AG09319 (cell line): ENCODE data around the gene HECTD4.

Experiments used
- DNase-seq: peaks from one replicate; pipeline ENCODE4 v3.0.0-alpha.2; 2010; ENCODE audit warnings: low read depth; ENCODE audit errors: extremely low read depth
- TF ChIP-seq, protein P1 (sequence below): IDR thresholded peaks from 2 replicates; pipeline ENCODE4 v1.5.1; 2011; ENCODE audit warnings: low read depth, mild to moderate bottlenecking, inconsistent platforms, low read length, moderate library complexity

The HECTD4 gene

DNA sequence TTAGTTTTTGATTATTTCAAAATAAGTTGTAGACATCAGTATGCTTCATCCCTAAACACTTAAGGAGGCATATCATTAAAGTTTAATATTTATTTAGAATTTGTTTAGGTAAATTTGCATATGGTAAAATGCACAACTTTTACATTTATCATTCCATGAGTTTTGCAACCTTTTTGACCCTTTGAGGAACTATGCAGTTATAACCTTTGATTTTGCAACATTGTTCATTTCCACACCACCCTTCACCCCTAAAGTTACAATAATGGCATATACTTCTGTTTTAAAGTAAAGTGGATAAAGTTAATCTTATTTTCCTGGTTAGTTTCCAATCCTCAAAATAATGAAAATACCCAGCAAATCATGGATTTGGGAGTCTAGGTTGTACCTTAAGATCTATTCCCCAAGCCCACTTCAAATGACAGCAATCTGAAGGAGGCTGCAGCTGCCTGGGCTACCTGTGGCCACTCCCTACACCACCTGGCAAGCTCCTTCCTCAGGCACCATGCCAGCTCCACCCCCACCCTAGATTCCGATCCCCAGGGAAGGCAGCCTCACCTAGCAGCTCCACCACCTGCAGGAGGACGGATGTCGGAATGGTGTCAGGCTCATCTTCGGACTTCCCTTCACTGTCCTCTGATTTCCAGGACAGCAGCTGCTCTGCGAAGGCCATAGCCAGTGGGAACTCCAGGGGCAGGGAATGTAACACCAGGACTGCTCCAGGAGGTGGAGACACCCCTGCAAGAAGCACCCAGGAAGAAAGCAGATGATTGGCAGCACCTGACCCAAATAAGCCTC is 191.8 kb downstream of the HECTD4 start:
- TF ChIP-seq, protein P1, sequence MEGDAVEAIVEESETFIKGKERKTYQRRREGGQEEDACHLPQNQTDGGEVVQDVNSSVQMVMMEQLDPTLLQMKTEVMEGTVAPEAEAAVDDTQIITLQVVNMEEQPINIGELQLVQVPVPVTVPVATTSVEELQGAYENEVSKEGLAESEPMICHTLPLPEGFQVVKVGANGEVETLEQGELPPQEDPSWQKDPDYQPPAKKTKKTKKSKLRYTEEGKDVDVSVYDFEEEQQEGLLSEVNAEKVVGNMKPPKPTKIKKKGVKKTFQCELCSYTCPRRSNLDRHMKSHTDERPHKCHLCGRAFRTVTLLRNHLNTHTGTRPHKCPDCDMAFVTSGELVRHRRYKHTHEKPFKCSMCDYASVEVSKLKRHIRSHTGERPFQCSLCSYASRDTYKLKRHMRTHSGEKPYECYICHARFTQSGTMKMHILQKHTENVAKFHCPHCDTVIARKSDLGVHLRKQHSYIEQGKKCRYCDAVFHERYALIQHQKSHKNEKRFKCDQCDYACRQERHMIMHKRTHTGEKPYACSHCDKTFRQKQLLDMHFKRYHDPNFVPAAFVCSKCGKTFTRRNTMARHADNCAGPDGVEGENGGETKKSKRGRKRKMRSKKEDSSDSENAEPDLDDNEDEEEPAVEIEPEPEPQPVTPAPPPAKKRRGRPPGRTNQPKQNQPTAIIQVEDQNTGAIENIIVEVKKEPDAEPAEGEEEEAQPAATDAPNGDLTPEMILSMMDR: no peak

DNA sequence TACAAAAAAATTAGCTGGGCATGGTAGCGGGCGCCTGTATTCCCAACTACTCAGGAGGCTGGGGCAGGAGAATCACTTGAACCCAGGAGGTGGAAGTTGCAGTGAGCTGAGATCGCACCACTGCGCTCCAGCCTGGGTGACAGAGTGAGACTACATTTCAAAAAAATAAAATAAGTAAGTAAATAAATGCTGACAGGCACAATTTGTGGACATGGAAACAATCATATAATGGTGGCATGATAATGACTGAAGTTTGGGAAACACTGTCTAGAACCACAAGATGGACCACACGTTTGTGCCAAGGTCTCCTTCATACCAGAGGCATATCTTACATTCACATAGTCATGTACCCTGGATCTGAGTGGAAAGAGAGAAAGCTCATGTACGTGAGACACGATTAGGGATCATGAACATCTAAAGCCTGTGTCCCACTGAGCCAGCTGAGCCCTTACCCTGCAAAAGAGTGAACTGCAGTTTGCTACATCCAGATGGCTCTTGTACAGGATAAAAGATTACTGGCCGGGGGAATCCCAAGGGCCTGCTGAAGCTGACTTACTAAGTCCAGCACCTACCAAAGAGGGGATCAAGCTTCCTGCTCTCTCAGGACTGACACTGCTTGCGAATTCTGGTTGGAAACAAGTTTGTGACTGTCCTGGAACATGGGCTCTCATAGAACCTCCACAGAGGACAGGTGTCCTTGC is 194.0 kb downstream of the HECTD4 start:
- DNase-seq: no peak
- TF ChIP-seq, protein P1: no peak

More for the DNA sequence above, 191.8 kb downstream of the HECTD4 start:
- DNase-seq: no peak

DNA sequence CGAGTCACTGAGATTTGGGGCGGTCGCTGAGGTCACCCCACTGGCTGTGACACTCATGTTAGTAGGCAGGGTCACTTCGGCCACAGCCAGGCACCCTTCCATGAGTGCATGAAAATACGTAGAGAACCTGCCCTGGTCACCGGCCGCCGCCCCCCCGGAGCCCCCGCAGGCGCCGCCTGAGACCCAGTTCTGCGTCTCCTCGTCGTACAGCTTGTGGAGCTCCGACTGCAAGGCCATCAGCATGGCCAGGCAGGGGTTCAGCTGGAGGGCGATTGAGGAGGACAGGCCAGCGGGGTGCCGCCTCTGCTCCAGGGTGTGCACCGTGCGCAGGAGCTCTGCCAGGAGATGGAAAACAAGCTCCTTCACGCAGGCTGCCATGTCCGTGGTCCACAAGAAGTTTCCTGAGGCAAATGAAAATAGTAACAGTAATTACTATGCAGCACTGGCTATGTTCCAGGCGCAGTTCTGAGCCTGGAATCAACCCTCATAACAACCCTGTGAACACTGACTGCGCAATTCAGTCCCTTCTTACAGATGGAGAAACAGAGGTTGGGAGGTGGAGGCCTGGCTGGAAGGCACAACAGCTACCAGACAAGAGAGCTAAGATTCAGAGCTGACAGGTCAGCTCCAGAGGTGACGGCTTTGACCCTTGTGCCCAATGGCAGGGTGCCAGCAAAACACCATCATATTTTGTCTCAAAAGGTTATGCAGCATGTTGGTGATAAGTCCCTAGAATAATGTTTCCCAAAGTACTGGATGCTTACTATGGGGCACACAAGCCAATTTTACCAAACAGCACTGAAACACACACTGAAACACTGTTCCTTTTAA is 196.9 kb downstream of the HECTD4 start:
- TF ChIP-seq, protein P1: no peak
- no peak for DNase-seq

DNA sequence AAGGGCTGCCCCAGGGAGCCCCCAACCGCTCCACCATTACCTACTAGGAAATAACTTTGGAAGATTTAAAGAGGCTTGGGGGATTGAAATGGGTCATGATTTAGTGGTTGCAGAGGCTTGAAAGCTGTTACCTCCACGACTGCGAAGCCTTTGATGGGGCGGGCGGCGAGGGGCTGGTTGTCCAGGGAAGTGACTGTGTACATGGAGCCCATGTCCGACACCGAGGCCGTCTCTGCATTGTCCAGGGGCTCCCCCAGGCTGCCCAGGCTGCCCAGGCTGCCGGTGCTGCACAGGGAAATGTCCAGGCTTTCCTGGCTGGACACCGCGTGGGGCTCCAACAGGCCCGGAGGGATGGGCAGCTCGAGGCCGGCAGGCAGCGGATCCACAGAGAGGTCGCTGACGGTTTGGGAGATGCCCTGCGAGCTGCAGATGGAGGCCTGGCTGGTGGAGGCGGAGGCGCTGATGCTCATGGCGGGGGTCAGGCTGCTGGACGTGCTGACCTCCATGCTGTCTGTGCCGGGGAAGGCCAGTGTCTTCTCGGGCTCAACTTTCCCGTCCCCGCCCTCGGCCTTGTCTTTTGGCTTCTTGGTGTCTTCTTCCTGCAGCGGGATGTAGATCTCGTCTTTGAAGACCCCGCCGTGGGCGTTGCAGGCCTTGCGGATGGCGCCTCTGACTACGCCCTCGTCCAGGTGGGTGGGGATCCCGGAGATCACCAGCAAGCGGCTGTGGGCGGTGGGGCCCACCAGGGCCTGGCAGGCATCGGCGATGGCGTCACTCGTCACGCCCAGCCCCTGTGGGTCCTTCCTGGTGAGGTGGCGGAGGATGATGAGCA is 198.0 kb downstream of the HECTD4 start:
- TF ChIP-seq, protein P1: no peak
- no peak for DNase-seq

DNA sequence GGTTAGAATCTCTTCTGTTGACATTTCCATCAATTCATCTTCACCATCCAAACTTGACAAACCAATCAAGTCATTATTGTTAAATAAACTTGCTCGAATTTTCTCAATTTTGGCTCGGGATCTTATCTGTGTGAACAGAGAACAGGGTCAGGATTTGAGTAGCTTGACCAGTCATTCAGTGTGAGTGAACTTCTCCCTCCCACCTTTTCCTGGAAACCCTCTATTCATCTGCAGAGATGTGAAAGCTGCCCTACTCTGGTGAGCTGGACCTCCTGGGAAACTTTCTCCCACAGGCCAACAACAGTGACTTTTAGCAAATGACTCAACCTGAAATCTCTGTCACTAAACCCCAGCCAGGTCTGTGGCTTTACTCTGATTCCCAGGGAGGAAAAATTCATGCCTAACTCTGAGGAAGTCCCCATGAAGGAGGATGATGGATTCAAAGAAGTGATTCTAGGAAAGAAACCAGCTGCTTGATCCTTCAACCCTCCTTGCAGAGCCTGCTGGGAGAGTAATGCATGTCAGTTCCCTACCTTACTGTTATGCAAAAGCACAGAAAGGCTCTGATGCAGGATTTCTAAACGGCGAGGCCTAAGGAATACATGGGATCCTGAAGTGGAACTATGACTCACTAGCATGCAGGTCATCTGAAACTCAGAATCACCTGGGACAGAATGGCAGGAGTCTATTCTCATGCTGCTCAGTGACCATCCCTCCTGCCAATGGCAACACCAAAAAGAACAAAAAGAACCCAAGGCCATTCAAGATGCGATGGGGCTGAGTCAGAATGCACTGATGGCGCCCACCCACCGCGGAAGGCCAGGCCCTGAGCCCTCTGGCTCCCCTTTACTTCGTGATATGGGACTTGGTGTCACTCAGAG is 198.8 kb downstream of the HECTD4 start:
- TF ChIP-seq, protein P1: no peak
- DNase-seq: no peak

DNA sequence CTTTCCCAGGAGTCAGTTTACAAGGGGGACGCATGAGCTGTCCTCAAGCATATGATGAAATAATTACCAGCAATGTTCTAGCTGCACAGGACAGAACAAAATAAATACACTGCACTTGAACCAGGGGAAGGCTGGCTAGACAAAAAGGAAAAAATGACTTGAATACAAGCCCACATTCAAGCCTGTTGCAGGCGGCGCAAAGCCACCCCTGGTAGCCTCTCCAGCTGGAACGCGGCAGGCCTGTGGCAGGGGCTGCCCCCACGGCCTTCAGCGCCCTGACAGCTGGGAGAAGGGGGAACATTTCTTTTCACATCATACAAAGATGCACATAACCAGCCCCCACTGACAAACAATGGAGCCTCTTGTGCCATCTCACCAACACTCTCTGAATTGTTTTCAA is 199.7 kb downstream of the HECTD4 start:
- no peak for DNase-seq
- TF ChIP-seq, protein P1: no peak
